ENCODE measurements around the gene MMP10. TPM values are rescaled to one million over a fixed set of nuclear protein-coding genes. Genes with fewer than 3 reads are reported as not detected.

Gene MMP10
- total RNA-seq, 1 experiment from 2014 or later: not detected

DNA sequence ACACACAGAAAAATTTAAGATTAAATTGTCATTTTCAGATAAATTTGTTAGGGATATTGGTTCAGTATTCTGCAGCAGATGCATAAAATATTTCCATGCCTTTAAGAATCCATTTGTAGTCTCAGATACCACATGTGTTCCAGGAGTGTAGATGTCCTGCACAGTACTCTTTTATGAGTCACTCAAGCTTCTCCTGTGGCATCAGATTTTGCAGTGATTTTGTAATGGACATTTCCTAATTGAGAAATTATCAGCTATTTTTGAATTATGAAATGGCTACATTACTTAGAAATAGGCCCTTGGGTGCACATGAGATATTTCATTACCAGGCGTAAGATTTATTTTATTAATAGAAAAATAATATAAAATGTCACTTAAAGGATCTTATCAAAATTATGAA lies 44.1 kb upstream of the MMP10 start (continued):
- TF ChIP-seq, protein P1, sequence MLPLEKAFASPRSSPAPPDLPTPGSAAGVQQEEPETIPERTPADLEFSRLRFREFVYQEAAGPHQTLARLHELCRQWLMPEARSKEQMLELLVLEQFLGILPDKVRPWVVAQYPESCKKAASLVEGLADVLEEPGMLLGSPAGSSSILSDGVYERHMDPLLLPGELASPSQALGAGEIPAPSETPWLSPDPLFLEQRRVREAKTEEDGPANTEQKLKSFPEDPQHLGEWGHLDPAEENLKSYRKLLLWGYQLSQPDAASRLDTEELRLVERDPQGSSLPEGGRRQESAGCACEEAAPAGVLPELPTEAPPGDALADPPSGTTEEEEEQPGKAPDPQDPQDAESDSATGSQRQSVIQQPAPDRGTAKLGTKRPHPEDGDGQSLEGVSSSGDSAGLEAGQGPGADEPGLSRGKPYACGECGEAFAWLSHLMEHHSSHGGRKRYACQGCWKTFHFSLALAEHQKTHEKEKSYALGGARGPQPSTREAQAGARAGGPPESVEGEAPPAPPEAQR (CRISPR knock-in tag; IDR thresholded peaks at IDR 0.05): no peak
- no peak for TF ChIP-seq FOXK1 (CRISPR knock-in tag; IDR thresholded peaks at IDR 0.05)
- TF ChIP-seq, protein P2, sequence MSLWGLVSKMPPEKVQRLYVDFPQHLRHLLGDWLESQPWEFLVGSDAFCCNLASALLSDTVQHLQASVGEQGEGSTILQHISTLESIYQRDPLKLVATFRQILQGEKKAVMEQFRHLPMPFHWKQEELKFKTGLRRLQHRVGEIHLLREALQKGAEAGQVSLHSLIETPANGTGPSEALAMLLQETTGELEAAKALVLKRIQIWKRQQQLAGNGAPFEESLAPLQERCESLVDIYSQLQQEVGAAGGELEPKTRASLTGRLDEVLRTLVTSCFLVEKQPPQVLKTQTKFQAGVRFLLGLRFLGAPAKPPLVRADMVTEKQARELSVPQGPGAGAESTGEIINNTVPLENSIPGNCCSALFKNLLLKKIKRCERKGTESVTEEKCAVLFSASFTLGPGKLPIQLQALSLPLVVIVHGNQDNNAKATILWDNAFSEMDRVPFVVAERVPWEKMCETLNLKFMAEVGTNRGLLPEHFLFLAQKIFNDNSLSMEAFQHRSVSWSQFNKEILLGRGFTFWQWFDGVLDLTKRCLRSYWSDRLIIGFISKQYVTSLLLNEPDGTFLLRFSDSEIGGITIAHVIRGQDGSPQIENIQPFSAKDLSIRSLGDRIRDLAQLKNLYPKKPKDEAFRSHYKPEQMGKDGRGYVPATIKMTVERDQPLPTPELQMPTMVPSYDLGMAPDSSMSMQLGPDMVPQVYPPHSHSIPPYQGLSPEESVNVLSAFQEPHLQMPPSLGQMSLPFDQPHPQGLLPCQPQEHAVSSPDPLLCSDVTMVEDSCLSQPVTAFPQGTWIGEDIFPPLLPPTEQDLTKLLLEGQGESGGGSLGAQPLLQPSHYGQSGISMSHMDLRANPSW (CRISPR knock-in tag; conservative IDR thresholded peaks at IDR 0.05; ENCODE audit: low read depth): no peak
- TF ChIP-seq ZNF121 (CRISPR knock-in tag; IDR thresholded peaks at IDR 0.05): no peak

DNA sequence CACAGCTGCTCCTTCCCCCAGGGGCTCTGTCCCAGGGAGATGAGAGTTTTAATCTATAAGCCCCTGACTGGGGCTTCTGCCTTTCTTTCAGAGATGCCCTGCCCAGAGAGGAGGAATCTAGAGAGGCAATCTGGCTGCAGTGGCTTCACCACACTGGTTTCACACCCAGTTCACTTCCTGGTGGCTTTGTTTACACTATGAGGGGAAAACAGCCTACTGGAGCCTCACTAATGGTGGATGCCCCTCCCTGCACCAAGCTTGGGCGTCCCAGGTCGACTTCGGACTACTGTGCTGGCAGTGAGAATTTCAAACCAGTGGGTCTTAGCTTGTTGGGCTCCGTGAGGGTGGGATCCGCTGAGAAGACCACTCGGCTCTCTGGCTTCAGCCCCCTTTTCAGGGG lies 39.1 kb upstream of the MMP10 start:
- POLR2A ChIA-PET: no interaction called here
- TF ChIP-seq, protein P3, sequence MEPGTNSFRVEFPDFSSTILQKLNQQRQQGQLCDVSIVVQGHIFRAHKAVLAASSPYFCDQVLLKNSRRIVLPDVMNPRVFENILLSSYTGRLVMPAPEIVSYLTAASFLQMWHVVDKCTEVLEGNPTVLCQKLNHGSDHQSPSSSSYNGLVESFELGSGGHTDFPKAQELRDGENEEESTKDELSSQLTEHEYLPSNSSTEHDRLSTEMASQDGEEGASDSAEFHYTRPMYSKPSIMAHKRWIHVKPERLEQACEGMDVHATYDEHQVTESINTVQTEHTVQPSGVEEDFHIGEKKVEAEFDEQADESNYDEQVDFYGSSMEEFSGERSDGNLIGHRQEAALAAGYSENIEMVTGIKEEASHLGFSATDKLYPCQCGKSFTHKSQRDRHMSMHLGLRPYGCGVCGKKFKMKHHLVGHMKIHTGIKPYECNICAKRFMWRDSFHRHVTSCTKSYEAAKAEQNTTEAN (CRISPR knock-in tag; IDR thresholded peaks at IDR 0.05): no peak
- TF ChIP-seq, protein P4, sequence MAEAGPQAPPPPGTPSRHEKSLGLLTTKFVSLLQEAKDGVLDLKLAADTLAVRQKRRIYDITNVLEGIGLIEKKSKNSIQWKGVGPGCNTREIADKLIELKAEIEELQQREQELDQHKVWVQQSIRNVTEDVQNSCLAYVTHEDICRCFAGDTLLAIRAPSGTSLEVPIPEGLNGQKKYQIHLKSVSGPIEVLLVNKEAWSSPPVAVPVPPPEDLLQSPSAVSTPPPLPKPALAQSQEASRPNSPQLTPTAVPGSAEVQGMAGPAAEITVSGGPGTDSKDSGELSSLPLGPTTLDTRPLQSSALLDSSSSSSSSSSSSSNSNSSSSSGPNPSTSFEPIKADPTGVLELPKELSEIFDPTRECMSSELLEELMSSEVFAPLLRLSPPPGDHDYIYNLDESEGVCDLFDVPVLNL (CRISPR knock-in tag; IDR thresholded peaks at IDR 0.05; ENCODE audit: borderline replicate concordance, low read depth): no peak
- TF ChIP-seq ZNF138 (CRISPR knock-in tag; conservative IDR thresholded peaks at IDR 0.05): no peak
- TF ChIP-seq ZNF232 (CRISPR knock-in tag; IDR thresholded peaks at IDR 0.05): no peak
- no peak for TF ChIP-seq NR2C2 (CRISPR knock-in tag; IDR thresholded peaks at IDR 0.05)
- TF ChIP-seq TP53 (CRISPR knock-in tag; IDR thresholded peaks at IDR 0.05): no peak
- TF ChIP-seq TCF7 (CRISPR knock-in tag; IDR thresholded peaks at IDR 0.05; ENCODE audit: low read depth): no peak
- TF ChIP-seq, protein P5, sequence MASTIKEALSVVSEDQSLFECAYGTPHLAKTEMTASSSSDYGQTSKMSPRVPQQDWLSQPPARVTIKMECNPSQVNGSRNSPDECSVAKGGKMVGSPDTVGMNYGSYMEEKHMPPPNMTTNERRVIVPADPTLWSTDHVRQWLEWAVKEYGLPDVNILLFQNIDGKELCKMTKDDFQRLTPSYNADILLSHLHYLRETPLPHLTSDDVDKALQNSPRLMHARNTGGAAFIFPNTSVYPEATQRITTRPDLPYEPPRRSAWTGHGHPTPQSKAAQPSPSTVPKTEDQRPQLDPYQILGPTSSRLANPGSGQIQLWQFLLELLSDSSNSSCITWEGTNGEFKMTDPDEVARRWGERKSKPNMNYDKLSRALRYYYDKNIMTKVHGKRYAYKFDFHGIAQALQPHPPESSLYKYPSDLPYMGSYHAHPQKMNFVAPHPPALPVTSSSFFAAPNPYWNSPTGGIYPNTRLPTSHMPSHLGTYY (CRISPR knock-in tag; IDR thresholded peaks at IDR 0.05): no peak
- TF ChIP-seq EMX1 (CRISPR knock-in tag; IDR thresholded peaks at IDR 0.05): no peak
- no peak for TF ChIP-seq SMAD3 (CRISPR knock-in tag; IDR thresholded peaks at IDR 0.05; ENCODE audit: borderline replicate concordance)
- TF ChIP-seq, protein P6, sequence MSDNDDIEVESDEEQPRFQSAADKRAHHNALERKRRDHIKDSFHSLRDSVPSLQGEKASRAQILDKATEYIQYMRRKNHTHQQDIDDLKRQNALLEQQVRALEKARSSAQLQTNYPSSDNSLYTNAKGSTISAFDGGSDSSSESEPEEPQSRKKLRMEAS (CRISPR knock-in tag; IDR thresholded peaks at IDR 0.05): no peak
- TF ChIP-seq, protein P7, sequence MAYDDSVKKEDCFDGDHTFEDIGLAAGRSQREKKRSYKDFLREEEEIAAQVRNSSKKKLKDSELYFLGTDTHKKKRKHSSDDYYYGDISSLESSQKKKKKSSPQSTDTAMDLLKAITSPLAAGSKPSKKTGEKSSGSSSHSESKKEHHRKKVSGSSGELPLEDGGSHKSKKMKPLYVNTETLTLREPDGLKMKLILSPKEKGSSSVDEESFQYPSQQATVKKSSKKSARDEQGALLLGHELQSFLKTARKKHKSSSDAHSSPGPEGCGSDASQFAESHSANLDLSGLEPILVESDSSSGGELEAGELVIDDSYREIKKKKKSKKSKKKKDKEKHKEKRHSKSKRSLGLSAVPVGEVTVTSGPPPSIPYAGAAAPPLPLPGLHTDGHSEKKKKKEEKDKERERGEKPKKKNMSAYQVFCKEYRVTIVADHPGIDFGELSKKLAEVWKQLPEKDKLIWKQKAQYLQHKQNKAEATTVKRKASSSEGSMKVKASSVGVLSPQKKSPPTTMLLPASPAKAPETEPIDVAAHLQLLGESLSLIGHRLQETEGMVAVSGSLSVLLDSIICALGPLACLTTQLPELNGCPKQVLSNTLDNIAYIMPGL (CRISPR knock-in tag; IDR thresholded peaks at IDR 0.05): no peak
- TF ChIP-seq GABPB1 (CRISPR knock-in tag; IDR thresholded peaks at IDR 0.05): no peak
- no peak for TF ChIP-seq ATF1 (CRISPR knock-in tag; IDR thresholded peaks at IDR 0.05)
- TF ChIP-seq, protein P8, sequence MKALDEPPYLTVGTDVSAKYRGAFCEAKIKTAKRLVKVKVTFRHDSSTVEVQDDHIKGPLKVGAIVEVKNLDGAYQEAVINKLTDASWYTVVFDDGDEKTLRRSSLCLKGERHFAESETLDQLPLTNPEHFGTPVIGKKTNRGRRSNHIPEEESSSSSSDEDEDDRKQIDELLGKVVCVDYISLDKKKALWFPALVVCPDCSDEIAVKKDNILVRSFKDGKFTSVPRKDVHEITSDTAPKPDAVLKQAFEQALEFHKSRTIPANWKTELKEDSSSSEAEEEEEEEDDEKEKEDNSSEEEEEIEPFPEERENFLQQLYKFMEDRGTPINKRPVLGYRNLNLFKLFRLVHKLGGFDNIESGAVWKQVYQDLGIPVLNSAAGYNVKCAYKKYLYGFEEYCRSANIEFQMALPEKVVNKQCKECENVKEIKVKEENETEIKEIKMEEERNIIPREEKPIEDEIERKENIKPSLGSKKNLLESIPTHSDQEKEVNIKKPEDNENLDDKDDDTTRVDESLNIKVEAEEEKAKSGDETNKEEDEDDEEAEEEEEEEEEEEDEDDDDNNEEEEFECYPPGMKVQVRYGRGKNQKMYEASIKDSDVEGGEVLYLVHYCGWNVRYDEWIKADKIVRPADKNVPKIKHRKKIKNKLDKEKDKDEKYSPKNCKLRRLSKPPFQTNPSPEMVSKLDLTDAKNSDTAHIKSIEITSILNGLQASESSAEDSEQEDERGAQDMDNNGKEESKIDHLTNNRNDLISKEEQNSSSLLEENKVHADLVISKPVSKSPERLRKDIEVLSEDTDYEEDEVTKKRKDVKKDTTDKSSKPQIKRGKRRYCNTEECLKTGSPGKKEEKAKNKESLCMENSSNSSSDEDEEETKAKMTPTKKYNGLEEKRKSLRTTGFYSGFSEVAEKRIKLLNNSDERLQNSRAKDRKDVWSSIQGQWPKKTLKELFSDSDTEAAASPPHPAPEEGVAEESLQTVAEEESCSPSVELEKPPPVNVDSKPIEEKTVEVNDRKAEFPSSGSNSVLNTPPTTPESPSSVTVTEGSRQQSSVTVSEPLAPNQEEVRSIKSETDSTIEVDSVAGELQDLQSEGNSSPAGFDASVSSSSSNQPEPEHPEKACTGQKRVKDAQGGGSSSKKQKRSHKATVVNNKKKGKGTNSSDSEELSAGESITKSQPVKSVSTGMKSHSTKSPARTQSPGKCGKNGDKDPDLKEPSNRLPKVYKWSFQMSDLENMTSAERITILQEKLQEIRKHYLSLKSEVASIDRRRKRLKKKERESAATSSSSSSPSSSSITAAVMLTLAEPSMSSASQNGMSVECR (CRISPR knock-in tag; IDR thresholded peaks at IDR 0.05; ENCODE audit: borderline replicate concordance): no peak
- Mint-ChIP-seq H3K27me3 (ENCODE audit: low read depth) (no peaks in the 10 kb centered on the region), H3K27ac (no peak overlapping the region), H3K36me3 (peaks cover 6% of the 10 kb centered on the region; the same call in 1 of the 2 replicates), H3K4me3 (no peak overlapping the region), H3K4me1 (no peaks in the 10 kb centered on the region), H3K9me3 (peaks cover 30% of the 10 kb centered on the region)
- CTCF ChIA-PET: interaction anchor here (1.1 to 3.3 kb wide), 4 partner anchors 9 to 24 kb away, joined by 3 to 10 read pairs (median 4); no protein-coding TSS in a partner anchor
- DNase-seq (ENCODE audit: low spot score) (no peak), ATAC-seq (peak; percentile 20; the same call in 1 of the 2 replicates)

Measured in WTC11 (cell line).